Natural killer cell (primary cell): Measurements from ENCODE around the gene TTK. TPM values are rescaled to one million over a fixed set of nuclear protein-coding genes. Genes with fewer than 3 reads are reported as not detected.
A peak's percentile ranks its signal among the peaks of the same experiment; 100 is the strongest.

ENCODE experiments used
- ATAC-seq, 3 donors: fragments of 150-1000 bp in 2 of 3; fragments of 200-7000 bp in 1 of 3; cut with Tn5 transposase; 1 replicate in 1 of 3; 2 replicates in 2 of 3; pipeline ENCODE4 v1.10.0; 2021; ENCODE audit warnings: mild to moderate bottlenecking in 2 of 3, moderate library complexity in 2 of 3
- DNase-seq, 2 donors: peaks; one replicate each; pipeline versions ENCODE4 v3.0.0 to v3.0.0-alpha.2; 2013 to 2021; ENCODE audit warnings: mixed read lengths in 1 of 2
- H3K27ac ChIP-seq: one replicate; pipeline ENCODE4 v1.5.1; 2013; ENCODE audit warnings: mild to moderate bottlenecking, low read length
- H3K27me3 ChIP-seq: one replicate; pipeline ENCODE4 v1.6.1; 2013; ENCODE audit warnings: low read length; ENCODE audit not compliant: control insufficient read depth, insufficient read depth
- H3K36me3 ChIP-seq: one replicate; pipeline ENCODE4 v1.6.1; 2013; ENCODE audit warnings: low read length; ENCODE audit not compliant: control insufficient read depth, insufficient read depth
- H3K4me1 ChIP-seq: one replicate; pipeline ENCODE4 v1.6.1; 2013; ENCODE audit warnings: low read length; ENCODE audit not compliant: control insufficient read depth, insufficient read depth
- H3K4me3 ChIP-seq: one replicate; pipeline ENCODE4 v1.5.1; 2013; ENCODE audit warnings: low read length
- H3K9me3 ChIP-seq: one replicate; pipeline ENCODE4 v1.6.1; 2013; ENCODE audit warnings: low read length; ENCODE audit not compliant: control insufficient read depth, insufficient read depth
- H3K27ac Mint-ChIP-seq, 2 donors: one replicate each; pipeline ENCODE4 v1.8.0; 2022; ENCODE audit warnings: mild to moderate bottlenecking in 2 of 2, mixed read lengths in 2 of 2, moderate library complexity in 1 of 2
- H3K27me3 Mint-ChIP-seq, 2 donors: one replicate each; pipeline ENCODE4 v1.8.0; 2022; ENCODE audit warnings: low read depth in 2 of 2, mixed read lengths in 2 of 2
- H3K36me3 Mint-ChIP-seq: one replicate; pipeline ENCODE4 v1.8.0; 2022; ENCODE audit warnings: mixed read lengths
- H3K4me1 Mint-ChIP-seq, 2 donors: one replicate each; pipeline ENCODE4 v1.8.0; 2022; ENCODE audit warnings: mixed read lengths in 2 of 2
- H3K4me3 Mint-ChIP-seq: one replicate; pipeline ENCODE4 v1.8.0; 2022; ENCODE audit warnings: mild to moderate bottlenecking, moderate library complexity, mixed read lengths
- H3K9me3 Mint-ChIP-seq, 2 donors: one replicate each; pipeline ENCODE4 v1.8.0; 2022; ENCODE audit warnings: mixed read lengths in 2 of 2
- CTCF ChIP-seq: fragments of 200-600 bp; IDR thresholded peaks from one replicate; pipeline ENCODE4 v1.8.0; 2022; ENCODE audit warnings: antibody characterized with exemption
- WGBS: methylation state at CpG from one replicate; pipeline ENCODE4 v1.1.7; 2013; ENCODE audit warnings: missing lambda C conversion rate; ENCODE audit not compliant: insufficient coverage; 5-methylcytosine and 5-hydroxymethylcytosine counted together
- intact Hi-C: fragments of 100-400 bp; cut with micrococcal nuclease; formaldehyde crosslinking; loops from one replicate; pipeline ENCODE4 v1.14.2; 2022
- total RNA-seq, 4 donors: library from RNA; stranded (reverse); fragments of 120-200 nt in 1 of 4; gene quantifications; one replicate each; pipeline versions ENCODE4 v1.2.3 to v1.2.4, GENCODE V29; 2013 to 2022

The TTK gene
- total RNA-seq, 3 donors from 2014 or later (not counting 1 experiment from before 2014, with no cell fraction given) = 0.87 to 1.7 (median 1.2) TPM

GRCh38 chr6:80001337-80001736 is 3.1 kb upstream of the TTK start:
- DNase-seq (no peak), ATAC-seq (no peak)
- H3K27ac ChIP-seq = no peak overlapping the region
- H3K36me3 Mint-ChIP-seq = no peaks in the 10 kb centered on the region
- H3K4me1 Mint-ChIP-seq = peaks cover 15 to 25% of the 10 kb centered on the region in 2 donors
- intact Hi-C loops = loop anchor here (5.0 to 10.0 kb wide), 2 partner anchors 769 to 927 kb away; partner anchors contain the start of genes HMGN3 and PHIP
- WGBS = no CpG with 5 or more reads among the region's 1 CpG
- H3K9me3 ChIP-seq = no peaks in the 10 kb centered on the region
- no peak overlapping the region for H3K27ac Mint-ChIP-seq
- peaks cover 9 to 15% of the 10 kb centered on the region in 2 donors for H3K27me3 Mint-ChIP-seq
- H3K4me1 ChIP-seq = peaks cover 15% of the 10 kb centered on the region
- TF ChIP-seq CTCF = no peak
- no peaks in the 10 kb centered on the region for H3K27me3 ChIP-seq
- no peaks in the 10 kb centered on the region for H3K9me3 Mint-ChIP-seq
- H3K4me3 ChIP-seq = no peak overlapping the region
- no peak overlapping the region for H3K4me3 Mint-ChIP-seq
- no peaks in the 10 kb centered on the region for H3K36me3 ChIP-seq

- H3K4me1 ChIP-seq = peaks cover 15% of the 10 kb centered on the region
- Mint-ChIP-seq H3K27me3 (peaks cover 2 to 4% of the 10 kb centered on the region in 2 donors), H3K27ac (peak overlapping the region; percentile 93 to 99), H3K36me3 (no peaks in the 10 kb centered on the region), H3K4me3 (peak overlapping the region; percentile 95), H3K9me3 (no peaks in the 10 kb centered on the region), H3K4me1 (peaks cover 15 to 25% of the 10 kb centered on the region in 2 donors)
- DNase-seq (peak; percentile 45 to 78), ATAC-seq (peak in 2 of 3 donors; percentile 20 to 38)
- under 1% methylated on average over 13 of the region's 13 CpGs for WGBS
- no peaks in the 10 kb centered on the region for H3K36me3 ChIP-seq
- no peaks in the 10 kb centered on the region for H3K27me3 ChIP-seq
- no peak for TF ChIP-seq CTCF
- intact Hi-C loops = loop anchor here (1.0 to 10.0 kb wide), 5 partner anchors 57 to 1749 kb away; partner anchors contain the start of genes BCKDHB, ELOVL4, HMGN3 and PHIP
- no peaks in the 10 kb centered on the region for H3K9me3 ChIP-seq
- peak overlapping the region; percentile 78 for H3K4me3 ChIP-seq
- H3K27ac ChIP-seq = peak overlapping the region; percentile 89
These were observed 650 bp upstream of the TTK start for GRCh38 chr6:80003826-80004172.

GRCh38 chr6:80005406-80005805 is 957 bp downstream of the TTK start:
- no peaks in the 10 kb centered on the region for H3K36me3 Mint-ChIP-seq
- no peak overlapping the region for H3K4me3 ChIP-seq
- no peak overlapping the region for H3K27ac ChIP-seq
- no peaks in the 10 kb centered on the region for H3K27me3 ChIP-seq
- H3K4me1 ChIP-seq = peaks cover 15% of the 10 kb centered on the region
- no peak for TF ChIP-seq CTCF
- no peaks in the 10 kb centered on the region for H3K9me3 ChIP-seq
- no peaks in the 10 kb centered on the region for H3K36me3 ChIP-seq
- H3K9me3 Mint-ChIP-seq = no peaks in the 10 kb centered on the region
- intact Hi-C loops = loop anchor here (2.0 to 10.0 kb wide), 3 partner anchors 59 to 1747 kb away; partner anchors contain the start of genes ELOVL4, PHIP and TENT5A
- peaks cover 15 to 25% of the 10 kb centered on the region in 2 donors for H3K4me1 Mint-ChIP-seq
- WGBS = 74% methylated on average over 4 of the region's 6 CpGs
- no peak for ATAC-seq
- peak overlapping the region; percentile 95 for H3K4me3 Mint-ChIP-seq
- H3K27ac Mint-ChIP-seq = no peak overlapping the region
- no peak for DNase-seq
- no peaks in the 10 kb centered on the region for H3K27me3 Mint-ChIP-seq

- Histone ChIP-seq H3K27ac (no peak overlapping the region), H3K4me3 (no peak overlapping the region), H3K36me3 (no peaks in the 10 kb centered on the region), H3K4me1 (peaks cover 15% of the 10 kb centered on the region), H3K27me3 (no peaks in the 10 kb centered on the region), H3K9me3 (no peaks in the 10 kb centered on the region)
- intact Hi-C loops = loop anchor here (10.0 kb wide), 1 partner anchor 932 kb away; the partner anchor contains the start of gene PHIP
- DNase-seq (no peak), ATAC-seq (no peak)
- H3K27me3 Mint-ChIP-seq = no peaks in the 10 kb centered on the region
- H3K9me3 Mint-ChIP-seq = no peaks in the 10 kb centered on the region
- WGBS = no CpG with 5 or more reads among the region's 1 CpG
- no peak for TF ChIP-seq CTCF
- no peak overlapping the region for H3K27ac Mint-ChIP-seq
- no peak overlapping the region for H3K4me3 Mint-ChIP-seq
- H3K36me3 Mint-ChIP-seq = no peaks in the 10 kb centered on the region
- H3K4me1 Mint-ChIP-seq = peaks cover 15 to 25% of the 10 kb centered on the region in 2 donors
These were observed 2.1 kb downstream of the TTK start for GRCh38 chr6:80006541-80006940.
